ENCODE measurements around the gene SYCP2. TPM values are rescaled to one million over a fixed set of nuclear protein-coding genes. Genes with fewer than 3 reads are reported as not detected.

Gene SYCP2
- total and polyA plus RNA-seq, 2 of the 8 experiments (the other 6 are each of a cell fraction or from before 2014, with no cell fraction given) = 0.02 to 0.50 TPM

- H2AK5ac ChIP-seq (ENCODE audit: low read depth, low read length) = no peak overlapping the region
- no peak overlapping the region for H2BK12ac ChIP-seq (ENCODE audit: low read depth, low read length)
- no peak overlapping the region for H3K14ac ChIP-seq (ENCODE audit: insufficient read length)
- DNase-seq (ENCODE audit: low read depth in 1 of 2, low spot score in 2 of 2) (peak in 1 of 2 experiments; percentile 22), FAIRE-seq (no peak)
- no peak overlapping the region for H3K9ac ChIP-seq (replicated peaks in 1 of 4; ENCODE audit: extremely low read depth in 1 of 4, low read depth in 3 of 4, low read length in 3 of 4)
- CTCF ChIA-PET (ENCODE audit: partially characterized antibody) = no interaction called here
- H2BK120ac ChIP-seq (replicated peaks; ENCODE audit: low read depth, low read length) = no peak overlapping the region
- H4K8ac ChIP-seq (ENCODE audit: extremely low read depth, insufficient read depth, low read length) = no peak overlapping the region
- H3K4ac ChIP-seq (replicated peaks; ENCODE audit: insufficient read length, low read depth, low read length) = no peak overlapping the region
- 71% methylated on average over 13 of the region's 13 CpGs; no CpG with 5 or more reads in 1 of the 2 experiments for WGBS, 2 experiments (ENCODE audit: extremely low coverage in 1 of 2, insufficient coverage in 1 of 2, insufficient read length in 1 of 2, insufficient replicate concordance in 2 of 2, low coverage in 1 of 2, low lambda C conversion rate in 2 of 2, missing lambda C conversion rate in 1 of 2)
- no peak overlapping the region for H2BK20ac ChIP-seq (ENCODE audit: low read length)
- H4K20me1 ChIP-seq (replicated peaks in 1 of 2; ENCODE audit: control insufficient read depth in 1 of 2, insufficient read depth in 2 of 2, low read length in 2 of 2) = no peaks in the 10 kb centered on the region
- no peak overlapping the region for H4K5ac ChIP-seq (ENCODE audit: insufficient read length, low read depth, low read length)
- peaks cover 79 to 96% of the 10 kb centered on the region in 2 experiments for H3K9me3 ChIP-seq (ENCODE audit: insufficient read depth in 2 of 2, low read depth in 1 of 2, low read length in 1 of 2)
- no peak overlapping the region for H3K4me3 ChIP-seq (ENCODE audit: extremely low read depth in 1 of 4, insufficient read depth in 2 of 4, low read depth in 3 of 4, low read length in 4 of 4)
- no peak overlapping the region for H3K4me2 ChIP-seq (ENCODE audit: insufficient read depth in 1 of 2, low read depth in 2 of 2, low read length in 2 of 2)
- no peak overlapping the region for H3K18ac ChIP-seq (ENCODE audit: extremely low read depth, low read length)
- POLR2A ChIA-PET (ENCODE audit: partially characterized antibody) = no interaction called here
- H4K91ac ChIP-seq (replicated peaks; ENCODE audit: insufficient read length, low read length) = no peak overlapping the region
- H3K56ac ChIP-seq (replicated peaks; ENCODE audit: insufficient read length, low read depth, low read length) = no peak overlapping the region
- no peak overlapping the region for H3K27ac ChIP-seq (ENCODE audit: low read depth, low read length)
- no peak overlapping the region for H3K23ac ChIP-seq (ENCODE audit: insufficient read length)
- H3K79me2 ChIP-seq (ENCODE audit: control insufficient read depth in 1 of 2, insufficient read depth in 2 of 2, low read length in 2 of 2) = no peaks in the 10 kb centered on the region
- no peak overlapping the region for H2BK15ac ChIP-seq (ENCODE audit: low read length)
- peaks cover 0 to 2% (median 0%) of the 10 kb centered on the region in 4 experiments; a peak in 1 of 8 replicates for H3K36me3 ChIP-seq (ENCODE audit: control insufficient read depth in 2 of 4, insufficient read depth in 4 of 4, low read length in 3 of 4)
- H2AFZ ChIP-seq (ENCODE audit: low read length) = no peak overlapping the region
- peaks cover 0 to 5% (median 0%) of the 10 kb centered on the region in 4 experiments; a peak in 1 of 7 replicates for H3K27me3 ChIP-seq (replicated peaks in 1 of 4; ENCODE audit: control insufficient read depth in 3 of 4, extremely low read depth in 1 of 4, insufficient read depth in 3 of 4, low read length in 3 of 4)
- no peak overlapping the region for H2BK5ac ChIP-seq (ENCODE audit: low read depth, low read length)
- no peaks in the 10 kb centered on the region; a peak in 1 of 7 replicates for H3K4me1 ChIP-seq (replicated peaks in 1 of 4; ENCODE audit: control insufficient read depth in 3 of 4, insufficient read depth in 4 of 4, low read length in 3 of 4)
- H3K79me1 ChIP-seq (ENCODE audit: low read depth, low read length) = no peaks in the 10 kb centered on the region
- H3K23me2 ChIP-seq (ENCODE audit: low read depth, low read length) = peaks cover 2% of the 10 kb centered on the region; the same call in 1 of the 2 replicates
- TF ChIP-seq SUZ12 (IDR thresholded peaks at IDR 0.05; ENCODE audit: low read length) = no peak
- TF ChIP-seq SIX5 (IDR thresholded peaks at IDR 0.05; ENCODE audit: low read depth, low read length) = no peak
- no peak for TF ChIP-seq ASH2L (IDR thresholded peaks at IDR 0.05; ENCODE audit: low read length)
- TF ChIP-seq SP2 (IDR thresholded peaks at IDR 0.05; ENCODE audit: low read length) = no peak
- TF ChIP-seq CBX5 (IDR thresholded peaks at IDR 0.05; ENCODE audit: low read depth, low read length) = no peak
- TF ChIP-seq CHD2 (IDR thresholded peaks at IDR 0.05; ENCODE audit: low read length) = no peak
- TF ChIP-seq NRF1 (IDR thresholded peaks at IDR 0.05; ENCODE audit: low read depth, low read length) = no peak
- no peak for TF ChIP-seq RBBP5 (IDR thresholded peaks at IDR 0.05; ENCODE audit: borderline replicate concordance, low read depth, low read length)
- TF ChIP-seq KDM5A (IDR thresholded peaks at IDR 0.05; ENCODE audit: low read length) = no peak
- no peak for TF ChIP-seq ATF3 (IDR thresholded peaks at IDR 0.05; ENCODE audit: insufficient read depth, low read depth, low read length)
- TF ChIP-seq BCL11A (IDR thresholded peaks at IDR 0.05; ENCODE audit: low read depth in 2 of 2, low read length in 2 of 2) = no peak
- no peak for TF ChIP-seq POLR2A (IDR thresholded peaks at IDR 0.05; ENCODE audit: control extremely low read depth in 1 of 2, low read depth in 2 of 2, low read length in 2 of 2)
- TF ChIP-seq TEAD4 (IDR thresholded peaks at IDR 0.05; ENCODE audit: low read depth, low read length) = no peak
These were observed 100.8 kb downstream of the SYCP2 start for GRCh38 chr20:59832406-59833363.

All from H1 (cell line).